Prostate gland (tissue), 2 donors: ENCODE results near the gene ZBTB2. TPM values are rescaled to one million over a fixed set of nuclear protein-coding genes. Genes with fewer than 3 reads are reported as not detected.
A peak's percentile ranks its signal among the peaks of the same experiment; 100 is the strongest.

Experiments
- DNase-seq: peaks from one replicate; pipeline ENCODE4 v3.0.0-alpha.2; 2019; ENCODE audit warnings: low spot score
- H3K27ac ChIP-seq, 2 donors: fragments of 200-600 bp; sonication (generic); 2 replicates each; pipeline ENCODE4 v1.5.1; 2017 to 2019
- H3K27me3 ChIP-seq: fragments of 200-600 bp; sonication (generic); replicated peaks from 2 replicates; pipeline ENCODE4 v1.5.1; 2019; ENCODE audit not compliant: insufficient read depth
- H3K36me3 ChIP-seq, 2 donors: fragments of 200-600 bp; sonication (generic); 1 replicate in 1 of 2; 2 replicates in 1 of 2; pipeline versions ENCODE4 v1.5.1 to v1.8.1; 2017 to 2019
- H3K4me1 ChIP-seq: fragments of 200-600 bp; sonication (generic); replicated peaks from 2 replicates; pipeline ENCODE4 v1.5.1; 2019
- H3K4me3 ChIP-seq, 2 donors: fragments of 200-600 bp; sonication (generic); 2 replicates each; pipeline ENCODE4 v1.5.1; 2017 to 2019
- H3K9me3 ChIP-seq: fragments of 200-600 bp; sonication (generic); 2 replicates; pipeline ENCODE4 v1.5.1; 2017
- POLR2A ChIP-seq: fragments of 450-650 bp; IDR thresholded peaks from one replicate; pipeline ENCODE4 v1.6.1; 2016; ENCODE audit warnings: antibody characterized with exemption, mild to moderate bottlenecking
- POLR2AphosphoS5 ChIP-seq: sonication (generic); formaldehyde crosslinking; IDR thresholded peaks from one replicate; pipeline ENCODE4 v1.6.1; 2017; ENCODE audit warnings: antibody characterized with exemption
- WGBS: methylation state at CpG from one replicate; pipeline ENCODE4 v1.1.5; 2018; 5-methylcytosine and 5-hydroxymethylcytosine counted together
- intact Hi-C: fragments of 100-400 bp; cut with DNase I; formaldehyde crosslinking; loops from one replicate; pipeline ENCODE4 v1.14.2; 2022
- total RNA-seq, 2 donors: library from RNA; depleted of rRNA; stranded (reverse); fragments of >200 nt; gene quantifications; one replicate each; pipeline ENCODE4 v1.1.0, GENCODE V29; 2016
- TF ChIP-seq, protein P1 (sequence below), 4 experiments: fragments of 200-600 bp in 2 of 4; fragments of 450-650 bp in 2 of 4; sonication (generic) in 2 of 4; IDR thresholded peaks; 1 replicate in 3 of 4; 2 replicates in 1 of 4; pipeline ENCODE4 v1.5.1; 2016 to 2019; ENCODE audit warnings: antibody characterized with exemption in 4 of 4, mild to moderate bottlenecking in 2 of 4, moderate library complexity in 2 of 4

Gene ZBTB2
- total RNA-seq, 2 donors from 2014 or later, result 8.1 to 13.6 TPM

DNA sequence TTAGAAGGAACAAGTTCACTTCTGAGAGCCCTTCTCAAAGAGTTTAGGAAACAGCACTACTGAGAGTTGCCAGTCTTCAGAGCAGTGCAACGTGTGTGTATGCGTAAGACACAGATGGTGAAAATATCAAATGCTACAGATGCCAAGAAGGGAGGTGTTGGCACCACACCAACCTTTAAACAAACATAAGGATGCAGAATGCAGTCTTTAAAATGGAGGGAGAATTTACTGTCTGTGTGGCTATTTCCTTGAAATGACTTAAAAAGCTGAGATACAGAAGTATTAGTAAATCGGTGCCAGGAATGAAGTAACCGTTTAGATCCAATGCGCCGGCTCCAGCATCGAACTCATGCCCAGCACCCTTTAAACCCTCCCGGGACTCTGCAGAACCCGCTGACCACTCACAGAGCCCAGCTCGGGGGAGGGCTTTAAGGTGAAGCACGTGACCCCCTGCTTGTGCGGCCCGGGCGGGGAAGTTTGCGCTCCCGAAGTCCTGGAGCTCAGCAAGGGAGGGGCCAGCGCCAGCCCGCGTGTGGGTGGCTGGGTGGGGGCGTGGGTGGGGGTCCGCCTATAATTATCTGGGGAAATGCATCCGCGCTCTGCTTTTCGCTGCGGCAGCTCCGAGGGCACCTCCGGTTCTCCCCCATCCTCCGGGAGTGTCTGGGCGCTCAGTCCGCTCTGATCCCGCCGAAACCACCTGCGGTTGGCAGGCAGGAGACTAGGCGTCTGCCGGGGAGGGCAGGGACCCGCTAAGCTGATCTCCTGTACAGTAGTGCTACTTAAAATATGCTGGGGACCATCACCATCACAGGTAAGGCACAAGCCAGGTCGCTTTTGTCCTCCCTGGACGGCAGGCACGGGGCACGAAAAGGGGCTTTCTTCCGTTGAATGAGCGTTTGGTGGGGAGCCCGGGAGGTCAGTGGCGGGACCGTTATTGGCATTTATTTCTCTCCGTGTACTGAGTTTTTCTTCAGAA lies 66.0 kb downstream of the ZBTB2 start:
- intact Hi-C loops, result loop anchor here (2.0 kb wide), 1 partner anchor 311 kb away; no protein-coding TSS in a partner anchor
- peak; percentile 27 for DNase-seq
- Histone ChIP-seq H3K4me1 (peaks cover 17% of the 10 kb centered on the region), H3K9me3 (no peaks in the 10 kb centered on the region), H3K27me3 (no peaks in the 10 kb centered on the region), H3K27ac (peak overlapping the region; percentile 26 to 52), H3K4me3 (peak overlapping the region; percentile 31 to 37), H3K36me3 (no peaks in the 10 kb centered on the region)
- TF ChIP-seq POLR2A (no peak), POLR2AphosphoS5 (peak; percentile 43)
- under 1% methylated on average over 46 of the region's 46 CpGs for WGBS

DNA sequence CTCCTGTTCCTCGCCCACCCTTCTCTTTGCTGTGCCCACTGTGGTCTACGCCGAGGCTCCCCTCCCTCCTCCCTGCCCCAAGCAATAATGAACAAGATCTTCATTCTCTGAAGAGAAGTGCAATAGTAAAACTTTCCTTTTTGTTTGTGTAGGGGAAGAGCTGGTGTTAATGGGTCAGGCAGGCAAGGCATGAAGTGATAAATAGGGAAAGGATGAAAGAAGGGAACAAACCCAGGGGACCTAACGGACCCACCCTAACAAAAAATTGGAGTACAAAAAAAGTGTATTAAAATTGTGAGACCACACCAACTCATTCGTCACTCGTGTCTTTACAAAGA lies 66.9 kb downstream of the ZBTB2 start:
- intact Hi-C loops, result loop anchor here (1.0 to 2.0 kb wide), 2 partner anchors 84 to 310 kb away; no protein-coding TSS in a partner anchor
- Histone ChIP-seq H3K4me1 (peaks cover 17% of the 10 kb centered on the region), H3K27ac (no peak overlapping the region), H3K27me3 (no peaks in the 10 kb centered on the region), H3K9me3 (no peaks in the 10 kb centered on the region), H3K4me3 (no peak overlapping the region), H3K36me3 (no peaks in the 10 kb centered on the region)
- DNase-seq, result no peak
- 25% methylated on average over 6 of the region's 6 CpGs for WGBS
- TF ChIP-seq, protein P1, sequence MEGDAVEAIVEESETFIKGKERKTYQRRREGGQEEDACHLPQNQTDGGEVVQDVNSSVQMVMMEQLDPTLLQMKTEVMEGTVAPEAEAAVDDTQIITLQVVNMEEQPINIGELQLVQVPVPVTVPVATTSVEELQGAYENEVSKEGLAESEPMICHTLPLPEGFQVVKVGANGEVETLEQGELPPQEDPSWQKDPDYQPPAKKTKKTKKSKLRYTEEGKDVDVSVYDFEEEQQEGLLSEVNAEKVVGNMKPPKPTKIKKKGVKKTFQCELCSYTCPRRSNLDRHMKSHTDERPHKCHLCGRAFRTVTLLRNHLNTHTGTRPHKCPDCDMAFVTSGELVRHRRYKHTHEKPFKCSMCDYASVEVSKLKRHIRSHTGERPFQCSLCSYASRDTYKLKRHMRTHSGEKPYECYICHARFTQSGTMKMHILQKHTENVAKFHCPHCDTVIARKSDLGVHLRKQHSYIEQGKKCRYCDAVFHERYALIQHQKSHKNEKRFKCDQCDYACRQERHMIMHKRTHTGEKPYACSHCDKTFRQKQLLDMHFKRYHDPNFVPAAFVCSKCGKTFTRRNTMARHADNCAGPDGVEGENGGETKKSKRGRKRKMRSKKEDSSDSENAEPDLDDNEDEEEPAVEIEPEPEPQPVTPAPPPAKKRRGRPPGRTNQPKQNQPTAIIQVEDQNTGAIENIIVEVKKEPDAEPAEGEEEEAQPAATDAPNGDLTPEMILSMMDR (IDR thresholded peaks at IDR 0.05), result no peak
- no peak for TF ChIP-seq POLR2AphosphoS5
- TF ChIP-seq POLR2A, result no peak

DNA sequence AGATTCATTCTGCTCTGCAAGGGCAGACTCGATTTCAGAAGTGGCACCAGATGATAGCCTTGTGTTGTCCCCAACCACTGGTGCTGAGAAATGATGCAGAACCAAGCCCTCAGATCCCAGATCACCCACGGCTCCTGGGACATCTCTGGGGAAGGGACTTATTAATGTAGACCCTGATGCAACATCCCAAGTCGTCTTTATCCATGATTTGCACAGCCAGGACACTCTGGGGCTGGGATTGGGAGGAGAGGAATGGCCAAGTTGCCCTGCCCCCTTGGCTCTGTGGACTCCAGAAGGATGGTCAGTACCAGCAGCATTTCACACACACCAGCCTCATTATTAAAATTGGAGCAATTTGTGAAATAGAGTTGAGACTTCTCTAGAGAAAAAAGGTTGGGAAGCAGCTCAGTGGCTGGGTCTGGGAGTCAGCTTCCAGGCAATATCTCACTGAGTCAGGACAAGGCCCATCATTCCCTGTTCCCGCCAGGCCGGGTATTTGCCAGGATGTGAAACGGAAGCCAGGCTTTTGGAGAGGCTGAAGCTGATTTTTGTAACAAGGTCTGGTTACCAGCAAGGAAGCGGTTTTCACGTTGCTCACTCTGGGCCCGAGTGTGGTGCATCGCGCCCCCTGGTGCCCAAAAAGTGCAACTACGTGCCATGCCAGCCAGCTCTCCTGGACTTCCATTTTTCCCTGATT lies 67.4 kb downstream of the ZBTB2 start:
- Histone ChIP-seq H3K27ac (no peak overlapping the region), H3K4me1 (peaks cover 17% of the 10 kb centered on the region), H3K27me3 (no peaks in the 10 kb centered on the region), H3K4me3 (no peak overlapping the region), H3K36me3 (no peaks in the 10 kb centered on the region), H3K9me3 (no peaks in the 10 kb centered on the region)
- DNase-seq, result peak; percentile 61
- TF ChIP-seq POLR2A, result no peak
- TF ChIP-seq, protein P1 (IDR thresholded peaks at IDR 0.05), result peak; percentile 94 to 97 (median 96)
- TF ChIP-seq POLR2AphosphoS5, result peak; percentile 72
- intact Hi-C loops, result loop anchor here (1.0 to 2.0 kb wide), 2 partner anchors 84 to 309 kb away; no protein-coding TSS in a partner anchor
- WGBS, result 21% methylated on average over 12 of the region's 12 CpGs

DNA sequence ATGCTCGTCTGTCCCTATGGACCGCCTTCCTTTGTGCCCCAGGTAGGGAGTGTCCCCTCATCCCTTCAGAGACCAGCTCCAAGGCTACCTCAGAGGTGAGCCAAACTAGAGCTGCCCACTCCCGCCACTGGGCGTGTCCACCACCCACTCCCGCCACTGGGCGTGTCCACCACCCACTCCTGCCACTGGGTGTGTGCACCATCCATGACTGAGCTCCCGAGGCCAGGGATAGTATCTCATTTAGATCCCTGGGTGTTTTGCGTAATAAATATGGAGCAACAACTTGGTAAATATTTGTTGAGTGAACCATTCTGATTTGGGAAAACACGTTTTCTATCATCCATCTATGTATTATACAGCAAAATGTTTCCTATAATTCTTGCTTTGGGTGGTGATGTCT lies 68.8 kb downstream of the ZBTB2 start:
- no peak for TF ChIP-seq POLR2A
- TF ChIP-seq POLR2AphosphoS5, result no peak
- TF ChIP-seq, protein P1 (IDR thresholded peaks at IDR 0.05), result no peak
- H3K27ac ChIP-seq, result no peak overlapping the region
- H3K36me3 ChIP-seq, result no peaks in the 10 kb centered on the region
- WGBS, result 88% methylated on average over 9 of the region's 9 CpGs
- H3K9me3 ChIP-seq, result no peaks in the 10 kb centered on the region
- H3K4me1 ChIP-seq, result peaks cover 17% of the 10 kb centered on the region
- no peak for DNase-seq
- intact Hi-C loops, result no loop called here
- no peak overlapping the region for H3K4me3 ChIP-seq
- H3K27me3 ChIP-seq, result no peaks in the 10 kb centered on the region

DNA sequence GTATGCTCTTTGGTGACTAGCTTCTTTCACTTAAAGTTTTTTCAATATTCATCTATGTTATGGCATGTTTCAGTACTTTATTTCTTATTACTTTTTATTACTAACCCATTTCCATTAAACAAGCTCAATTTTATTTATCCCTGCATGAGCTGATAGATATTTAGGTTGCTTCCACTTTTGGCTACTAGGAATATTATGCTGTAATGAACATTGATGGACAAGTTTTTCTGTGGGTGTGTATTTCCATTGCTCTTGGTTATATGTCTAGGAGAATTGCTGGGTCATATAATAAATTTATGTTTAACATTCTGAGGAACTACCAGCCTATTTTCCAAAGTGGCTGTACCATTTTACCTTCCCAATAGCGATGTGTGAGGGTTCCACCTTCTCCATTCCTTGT lies 69.9 kb downstream of the ZBTB2 start:
- no peaks in the 10 kb centered on the region for H3K27me3 ChIP-seq
- no peak for DNase-seq
- H3K36me3 ChIP-seq, result no peaks in the 10 kb centered on the region
- no peak overlapping the region for H3K27ac ChIP-seq
- intact Hi-C loops, result no loop called here
- H3K4me1 ChIP-seq, result peaks cover 17% of the 10 kb centered on the region
- 100% methylated on average over 1 of the region's 1 CpG for WGBS
- TF ChIP-seq POLR2AphosphoS5 (no peak), POLR2A (no peak)
- TF ChIP-seq, protein P1 (IDR thresholded peaks at IDR 0.05), result no peak
- H3K9me3 ChIP-seq, result no peaks in the 10 kb centered on the region
- H3K4me3 ChIP-seq, result no peak overlapping the region
